A549 treated with AZD9567 at 1 μM for 4 hours (cell line): Measurements from ENCODE around the gene GK2. TPM values are rescaled to one million over a fixed set of nuclear protein-coding genes. Genes with fewer than 3 reads are reported as not detected.

Experiments
- total RNA-seq: library from RNA; stranded (reverse); fragments of 200-300 nt; extraction: Qiagen RNA extraction; gene quantifications from 5 replicates; pipeline ENCODE4 v1.2.3, GENCODE V29; 2022; ENCODE audit not compliant: insufficient read depth

GK2 gene
- not detected in 5 replicates for total RNA-seq

GRCh38 chr4:79408063-79408462 lies at the start of gene GK2:
GK2 (minus strand) TSS chr4:79408228; CDS start chr4:79408200, 28 bp downstream.

Other genes starting within 250 kb of the GK2 start
- gene NAA11, start 82.2 kb downstream of the GK2 start, total RNA-seq: not detected in 5 replicates